Measurements from ENCODE around the gene ABL1.

ABL1 gene

GRCh38 chr9:130888146-130888885, 53.3 kb downstream of the ABL1 start:
- no peak for DNase-seq (ENCODE audit: low read depth in 1 of 2, low spot score in 1 of 2)

- DNase-seq (ENCODE audit: low read depth in 1 of 2, low spot score in 1 of 2): no peak
Measured at GRCh38 chr9:130890124-130890523, 55.1 kb downstream of the ABL1 start.

GRCh38 chr9:130890870-130891687, 56.0 kb downstream of the ABL1 start:
- no peak for DNase-seq (ENCODE audit: low read depth in 1 of 2, low spot score in 1 of 2)

GRCh38 chr9:130891688-130892476, 56.8 kb downstream of the ABL1 start:
- DNase-seq (ENCODE audit: low read depth in 1 of 2, low spot score in 1 of 2): no peak

DNA sequence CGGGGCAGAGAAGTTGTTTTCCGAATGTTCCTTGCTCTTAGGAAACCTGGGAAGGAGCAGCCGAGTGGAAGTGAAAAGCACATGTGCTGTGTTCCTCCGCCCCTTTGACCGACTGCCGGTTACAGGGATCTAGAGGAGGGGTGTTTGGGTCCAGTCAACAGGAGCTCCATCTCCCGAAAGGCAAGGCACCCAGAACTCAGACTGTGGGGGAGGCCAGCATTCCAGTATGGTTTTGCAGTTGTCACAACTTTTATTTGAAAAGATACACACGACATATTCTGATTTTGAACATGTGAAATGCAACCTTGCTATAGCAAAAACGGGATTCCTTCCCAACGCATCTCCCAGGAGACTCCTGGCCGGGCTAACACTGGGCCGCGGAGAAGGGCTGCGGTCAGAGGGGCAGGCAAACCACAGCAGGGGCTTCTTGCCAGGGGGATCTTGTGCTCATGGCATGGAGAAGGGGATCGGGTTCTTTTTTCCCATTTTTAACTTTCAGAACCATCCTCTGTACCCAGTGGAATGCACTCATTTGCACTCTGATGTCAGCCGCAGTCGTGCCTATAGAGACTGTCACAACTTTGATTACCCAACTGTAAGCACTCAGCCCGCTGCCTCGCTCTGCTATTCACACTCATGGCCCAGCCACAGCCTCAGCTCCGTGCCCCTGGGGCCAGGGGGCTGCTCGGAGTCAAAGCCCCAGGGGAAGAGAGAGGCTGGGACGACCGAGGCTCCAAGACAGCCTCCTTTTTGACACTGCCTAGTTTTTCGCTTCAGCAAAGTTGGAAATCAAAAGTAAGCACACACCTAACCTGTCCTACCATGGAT, 57.6 kb downstream of the ABL1 start:
- DNase-seq (ENCODE audit: low read depth in 1 of 2, low spot score in 1 of 2): no peak

GRCh38 chr9:130893341-130894101, 58.5 kb downstream of the ABL1 start:
- no peak for DNase-seq (ENCODE audit: low read depth in 1 of 2, low spot score in 1 of 2)

GRCh38 chr9:130894546-130894945, 59.5 kb downstream of the ABL1 start:
- DNase-seq (ENCODE audit: low read depth in 1 of 2, low spot score in 1 of 2): no peak

GRCh38 chr9:130895038-130895437, 60.0 kb downstream of the ABL1 start:
- DNase-seq (ENCODE audit: low read depth in 1 of 2, low spot score in 1 of 2): no peak

- no peak for DNase-seq (ENCODE audit: low read depth in 1 of 2, low spot score in 1 of 2)
Measured at GRCh38 chr9:130895481-130896232, 60.6 kb downstream of the ABL1 start.

DNA sequence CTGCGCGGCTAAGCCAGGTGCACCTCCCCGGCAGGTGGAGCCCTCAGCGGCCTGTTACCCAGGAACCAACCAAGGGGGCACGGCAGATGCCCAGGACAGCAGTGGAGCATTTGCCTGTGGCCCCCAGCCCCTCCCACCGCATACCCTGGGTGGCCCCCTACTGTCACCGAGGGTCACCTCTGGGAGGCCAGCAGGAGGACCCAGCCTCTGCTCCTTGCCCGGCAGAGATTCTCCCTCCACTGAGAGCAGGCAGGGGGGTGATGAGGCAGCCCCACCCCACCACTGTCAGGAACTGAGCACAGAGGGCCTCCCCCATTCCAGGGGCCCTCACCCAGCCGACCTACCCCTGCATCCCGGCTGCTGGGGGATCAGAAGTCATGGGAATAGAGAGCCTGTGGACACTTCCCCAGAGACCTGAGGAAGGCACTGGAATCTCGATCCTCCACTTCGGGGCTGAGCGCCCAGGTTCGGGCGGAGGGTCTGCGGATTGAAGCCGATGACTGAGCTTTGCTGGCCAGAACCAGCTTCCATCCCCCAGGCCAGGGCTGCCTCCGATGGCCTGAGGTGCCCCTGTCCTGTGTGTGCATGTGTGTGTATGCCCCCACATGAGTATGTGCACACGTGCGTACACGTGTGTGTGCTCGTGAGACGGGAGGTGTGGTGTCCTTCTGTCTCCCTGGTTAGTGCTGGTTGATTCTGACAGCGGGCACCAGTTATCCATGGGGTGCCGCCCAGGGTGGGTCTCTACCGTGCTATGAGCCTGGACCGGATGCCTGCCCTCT, 61.4 kb downstream of the ABL1 start, which contains the start of gene QRFP:
Gene QRFP (minus strand): TSS at position 580 of the 782 bp plus-strand sequence. CDS start 2,974 bp downstream, outside the sequence.
- DNase-seq (ENCODE audit: low read depth in 1 of 2, low spot score in 1 of 2): no peak

DNA sequence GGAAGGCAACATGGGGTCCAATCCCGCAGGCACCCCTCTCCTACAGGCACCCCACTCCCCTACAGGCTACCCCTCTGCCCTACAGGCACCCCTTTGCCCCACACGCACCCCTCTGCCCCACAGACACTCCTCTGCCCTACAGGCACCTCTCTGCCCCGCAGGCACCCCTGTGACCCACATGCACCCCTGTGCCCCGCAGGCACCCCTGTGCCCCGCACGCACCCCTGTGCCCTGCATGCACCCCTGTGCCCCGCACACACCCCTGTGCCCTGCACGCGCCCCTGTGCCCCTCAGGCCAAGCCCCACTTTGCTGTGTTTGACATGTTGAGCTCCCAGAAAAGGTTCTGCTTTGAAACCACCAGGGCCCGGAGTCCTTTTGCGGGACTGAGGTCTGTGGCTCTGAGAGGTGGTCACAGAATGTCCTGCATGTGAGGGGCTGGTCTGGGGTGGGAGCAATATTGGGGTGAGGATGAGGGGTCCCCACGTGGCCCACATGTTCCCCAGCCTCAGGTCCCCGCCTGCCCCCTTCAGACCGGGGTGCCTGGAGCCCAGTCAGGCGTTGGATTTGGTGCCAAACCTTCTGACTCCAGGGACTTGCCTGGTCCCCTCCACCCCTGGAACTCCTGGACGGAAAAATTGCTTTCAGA, 62.2 kb downstream of the ABL1 start:
- no peak for DNase-seq (ENCODE audit: low read depth in 1 of 2, low spot score in 1 of 2)

DNA sequence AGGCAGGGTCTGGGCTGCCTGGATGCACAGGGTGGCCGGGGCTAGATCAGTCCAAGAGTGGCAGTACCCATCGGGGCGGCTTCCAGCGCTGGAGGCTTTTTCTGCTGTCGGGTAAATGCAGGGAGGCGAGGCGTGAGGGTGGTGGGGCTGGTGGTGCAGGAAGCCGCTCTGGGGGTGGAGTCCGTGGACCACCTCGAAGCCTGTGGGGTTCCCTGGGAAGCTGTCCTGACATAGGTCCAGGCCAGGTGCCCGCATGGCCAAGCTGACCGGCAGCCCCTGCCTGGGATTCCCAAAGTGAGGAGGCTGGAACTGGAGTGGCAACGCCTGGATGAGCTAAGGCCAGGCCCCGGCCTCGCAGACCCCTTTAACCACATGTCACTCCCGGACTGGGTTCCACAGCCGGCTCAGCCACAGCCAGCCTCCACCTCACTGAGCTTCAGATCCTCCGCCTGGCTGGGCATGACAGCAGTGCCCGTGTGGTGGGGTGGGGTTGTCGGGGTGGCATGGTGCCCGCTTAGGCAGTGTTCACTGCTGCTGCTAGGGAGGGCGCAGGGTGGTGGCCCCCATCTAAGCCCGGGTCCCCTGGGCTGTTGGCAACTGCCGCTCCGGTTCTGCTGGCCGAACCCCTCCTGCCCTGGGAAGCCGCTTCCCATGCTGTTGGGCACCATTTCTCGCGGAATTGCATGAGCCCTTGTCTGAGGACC, 62.9 kb downstream of the ABL1 start:
- no peak for DNase-seq (ENCODE audit: low read depth in 1 of 2, low spot score in 1 of 2)

GRCh38 chr9:130898552-130898852, 63.4 kb downstream of the ABL1 start:
- DNase-seq (ENCODE audit: low read depth in 1 of 2, low spot score in 1 of 2): no peak

DNA sequence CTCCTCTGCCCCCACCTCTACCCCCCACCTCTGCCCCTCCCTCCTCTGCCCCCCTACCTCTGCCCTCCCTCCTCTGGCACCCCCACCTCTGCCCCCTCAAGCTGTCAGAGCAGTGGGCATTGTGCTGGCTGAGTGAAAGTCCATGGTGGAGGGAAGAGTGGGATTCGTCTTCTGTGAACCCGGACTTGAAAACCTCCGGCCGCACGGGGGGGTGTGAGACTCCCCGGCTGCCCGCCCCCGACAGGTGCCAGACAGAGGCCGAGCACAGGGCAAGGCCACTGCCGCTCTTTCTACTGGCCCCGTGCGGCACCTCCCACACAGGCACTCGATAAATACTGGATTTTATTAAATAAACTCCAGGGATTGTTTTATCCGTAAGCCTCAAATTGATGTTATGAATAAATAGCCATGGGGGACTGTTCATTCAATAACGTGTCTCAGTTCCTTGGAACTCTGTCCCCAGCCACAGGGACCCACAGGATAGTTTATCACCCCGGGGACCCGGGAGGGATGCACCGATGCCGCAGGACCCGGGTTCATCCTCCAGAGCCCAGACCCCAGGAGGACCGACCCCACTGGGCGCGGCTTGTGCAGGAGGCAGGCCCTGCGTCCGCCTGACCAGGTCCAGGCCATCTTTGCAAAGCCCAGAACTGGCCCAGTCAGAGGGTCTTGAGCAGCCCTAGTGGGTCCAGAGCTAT, 64.1 kb downstream of the ABL1 start:
- no peak for DNase-seq (ENCODE audit: low read depth in 1 of 2, low spot score in 1 of 2)

DNA sequence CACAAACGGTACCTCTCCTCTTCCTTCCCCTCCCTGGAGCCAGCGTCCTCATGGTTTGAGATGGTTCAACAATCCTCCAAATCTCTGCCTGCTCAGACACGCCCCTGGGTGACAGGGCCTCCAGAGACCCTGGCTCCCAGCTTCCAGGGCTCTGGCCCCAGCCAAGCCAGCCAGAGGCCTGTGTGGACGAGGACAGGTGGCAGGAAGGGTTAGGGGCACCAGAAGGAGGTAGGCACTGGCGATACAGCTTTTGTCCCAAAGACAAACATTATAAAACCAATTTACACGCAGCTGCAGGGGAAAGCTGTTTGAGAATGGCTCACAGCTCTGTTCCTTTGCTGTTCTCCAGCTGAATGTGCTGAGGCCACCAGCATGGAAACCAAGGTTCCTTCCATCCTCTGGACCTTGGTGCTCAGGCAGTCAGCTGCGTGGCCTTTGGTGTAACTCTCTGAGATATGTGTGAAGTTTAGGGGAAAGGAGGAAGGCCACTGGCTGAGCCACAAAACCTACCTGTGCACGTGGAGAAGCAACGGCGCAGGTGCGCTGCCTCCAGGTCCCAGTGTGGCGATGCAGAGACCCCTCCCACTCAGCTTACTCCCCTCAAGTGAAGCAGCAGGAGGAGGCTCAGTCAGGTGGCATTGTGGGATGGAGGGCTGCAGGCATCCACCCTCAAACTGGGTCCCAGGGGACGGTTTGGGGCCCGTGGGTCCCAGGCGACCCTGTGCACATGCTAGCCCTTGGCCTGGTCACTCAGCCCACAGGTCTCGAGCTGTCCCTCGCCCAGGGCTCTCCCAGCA, 65.8 kb downstream of the ABL1 start:
- DNase-seq (ENCODE audit: low read depth in 1 of 2, low spot score in 1 of 2): no peak

All from activated T-helper 1 cell treated with anti-CD3 and anti-CD28 coated beads, Interleukin-2, amount 50 U/mL, for 16 hours (primary cell).